B cell (primary cell): ENCODE data around the gene ZMAT3.

ENCODE experiments used
- CTCF ChIP-seq: fragments of 200-600 bp; IDR thresholded peaks from one replicate; pipeline ENCODE4 v1.8.0; 2022; ENCODE audit warnings: antibody characterized with exemption, mild to moderate bottlenecking
- EZH2 ChIP-seq: IDR thresholded peaks from 2 replicates; pipeline ENCODE4 v1.6.1; 2012; ENCODE audit warnings: borderline replicate concordance, low read depth, mild to moderate bottlenecking, moderate library complexity, low read length; ENCODE audit not compliant: insufficient read depth, poor library complexity, severe bottlenecking

GRCh38 chr3:179073816-179074215, 2.2 kb upstream of the ZMAT3 start:
- TF ChIP-seq EZH2 (no peak), CTCF (no peak)
